HG02642 (cell line): ENCODE results near the gene SCARF1.

ENCODE experiments used
- ATAC-seq: cut with Tn5 transposase; IDR thresholded peaks from one replicate; pipeline ENCODE4 v1.9.1; 2021; ENCODE audit warnings: mild to moderate bottlenecking; ENCODE audit not compliant: unreplicated experiment, poor library complexity

Gene SCARF1

GRCh38 chr17:1629504-1630310, 15.8 kb downstream of the SCARF1 start:
- no peak for ATAC-seq

GRCh38 chr17:1628856-1629503, 16.6 kb downstream of the SCARF1 start:
- peak; percentile 64 for ATAC-seq

GRCh38 chr17:1627982-1628855, 17.3 kb downstream of the SCARF1 start, which contains the start of gene SLC43A2:
TSS of gene SLC43A2 (minus strand) at chr17:1628834. CDS start at chr17:1627874, 960 bp downstream.
- ATAC-seq, result peak; percentile 67

- ATAC-seq, result peak; percentile 0
Observed at GRCh38 chr17:1627182-1627981, 18.1 kb downstream of the SCARF1 start.

- no peak for ATAC-seq
Observed at GRCh38 chr17:1626333-1626732, 19.2 kb downstream of the SCARF1 start.

GRCh38 chr17:1625581-1625980, 20.0 kb downstream of the SCARF1 start:
- no peak for ATAC-seq

GRCh38 chr17:1625053-1625452, 20.5 kb downstream of the SCARF1 start:
- no peak for ATAC-seq

GRCh38 chr17:1624650-1625049, 20.9 kb downstream of the SCARF1 start:
- no peak for ATAC-seq

- no peak for ATAC-seq
Observed at GRCh38 chr17:1623057-1623630, 22.4 kb downstream of the SCARF1 start.

GRCh38 chr17:1621273-1621954, 24.1 kb downstream of the SCARF1 start:
- ATAC-seq, result no peak

- ATAC-seq, result no peak
Observed at GRCh38 chr17:1620486-1620885, 25.0 kb downstream of the SCARF1 start.

GRCh38 chr17:1617620-1618174, 27.8 kb downstream of the SCARF1 start:
- no peak for ATAC-seq

- no peak for ATAC-seq
Observed at GRCh38 chr17:1616101-1616500, 29.4 kb downstream of the SCARF1 start.

GRCh38 chr17:1612400-1612799, 33.1 kb downstream of the SCARF1 start:
- ATAC-seq, result no peak

- no peak for ATAC-seq
Observed at GRCh38 chr17:1611715-1612114, 33.8 kb downstream of the SCARF1 start.

GRCh38 chr17:1608676-1609075, 36.9 kb downstream of the SCARF1 start:
- no peak for ATAC-seq

- ATAC-seq, result no peak
Observed at GRCh38 chr17:1607971-1608320, 37.6 kb downstream of the SCARF1 start.

GRCh38 chr17:1606352-1606985, 39.1 kb downstream of the SCARF1 start:
- ATAC-seq, result no peak
